Omental fat pad (tissue), 4 donors: Measurements from ENCODE around the gene MFSD2B. TPM values are rescaled to one million over a fixed set of nuclear protein-coding genes. Genes with fewer than 3 reads are reported as not detected.

Experiments used
- small RNA-seq: library from RNA; depleted of rRNA; stranded (forward); fragments of <200 nt; gene quantifications from one replicate; pipeline ENCODE3, GENCODE V24; 2016
- total RNA-seq, 4 donors: library from RNA; depleted of rRNA; stranded (reverse); fragments of >200 nt; gene quantifications; one replicate each; pipeline ENCODE4 v1.1.0, GENCODE V29; 2016

The MFSD2B gene
- total RNA-seq, 4 donors from 2014 or later = not detected

Small RNAs within 50 kb of the gene (small RNA-seq; reads per million reads assigned to genes)
- not detected for gene RN7SL610P
- gene RNU6-370P = not detected

Other genes with a start within 250 kb of the MFSD2B start
- gene ATAD2B, start 83.0 kb upstream of the MFSD2B start, total RNA-seq = 10 to 100 TPM; 17.1 to 45.4 (median 22.9) TPM
- gene UBXN2A, start 69.6 kb upstream of the MFSD2B start, total RNA-seq = 10 to 100 TPM in 3 of 4 donors, 1 to 10 TPM in 1; 8.4 to 16.1 (median 13.5) TPM
- gene WDCP, start 37.3 kb downstream of the MFSD2B start, total RNA-seq = 1 to 10 TPM; 3.7 to 7.2 (median 4.1) TPM
- 1 to 10 TPM; 4.5 to 9.6 (median 5.4) TPM for gene FKBP1B, start 39.7 kb downstream of the MFSD2B start, total RNA-seq
- gene SF3B6, start 66.2 kb downstream of the MFSD2B start, total RNA-seq = 10 to 100 TPM; 80.8 to 91.4 (median 89.2) TPM
- gene TP53I3, start 74.7 kb downstream of the MFSD2B start, total RNA-seq = 10 to 100 TPM; 11.3 to 44.9 (median 17.2) TPM
- gene PFN4, start 113.2 kb downstream of the MFSD2B start, total RNA-seq = under 1 TPM in 1 of 4 donors, not detected in 3; 0.84 TPM
- gene FAM228B, start 113.4 kb downstream of the MFSD2B start, total RNA-seq = 10 to 100 TPM; 13.4 to 21.8 (median 17.0) TPM
- gene FAM228A, start 165.0 kb downstream of the MFSD2B start, total RNA-seq = 1 to 10 TPM in 3 of 4 donors, under 1 TPM in 1; 0.88 to 3.8 (median 2.4) TPM